Calu3 (cell line): Measurements from ENCODE around the gene PDE7B. TPM values are rescaled to one million over a fixed set of nuclear protein-coding genes. Genes with fewer than 3 reads are reported as not detected.

Experiments
- BruUV-seq: library from RNA; stranded (reverse); fragments of 400-500 nt; replicated peaks from 2 replicates; lab custom pipeline; 2021; lab: Mats Ljungman, UMichigan
- CTCF ChIA-PET: fragments of 300-600 bp; sonication (Branson Sonifier 250); formaldehyde crosslinking; loops from one replicate; lab custom pipeline; 2022; ENCODE audit warnings: antibody characterized with exemption; lab: Charles Lee
- DNase-seq: peaks from one replicate; pipeline ENCODE4 v3.0.0; 2022
- H3K27ac Mint-ChIP-seq: one replicate; pipeline ENCODE4 v1.8.0; 2022; ENCODE audit warnings: mixed read lengths; ENCODE audit not compliant: unreplicated experiment
- H3K27me3 Mint-ChIP-seq: one replicate; pipeline ENCODE4 v1.8.0; 2022; ENCODE audit warnings: mixed read lengths; ENCODE audit not compliant: unreplicated experiment
- H3K36me3 Mint-ChIP-seq: one replicate; pipeline ENCODE4 v1.8.0; 2022; ENCODE audit warnings: mild to moderate bottlenecking, moderate library complexity, mixed read lengths; ENCODE audit not compliant: insufficient read depth, unreplicated experiment
- H3K4me1 Mint-ChIP-seq: one replicate; pipeline ENCODE4 v1.8.0; 2022; ENCODE audit warnings: mild to moderate bottlenecking, low read depth, mixed read lengths; ENCODE audit not compliant: unreplicated experiment
- H3K4me3 Mint-ChIP-seq: one replicate; pipeline ENCODE4 v1.8.0; 2022; ENCODE audit warnings: mild to moderate bottlenecking, low read depth, moderate library complexity, mixed read lengths; ENCODE audit not compliant: unreplicated experiment
- H3K9me3 Mint-ChIP-seq: one replicate; pipeline ENCODE4 v1.8.0; 2022; ENCODE audit warnings: low read depth, mixed read lengths; ENCODE audit not compliant: unreplicated experiment
- intact Hi-C: fragments of 100-400 bp; cut with micrococcal nuclease; formaldehyde crosslinking; loops from one replicate; pipeline ENCODE4 v1.10.0; 2022; ENCODE audit not compliant: unreplicated experiment
- total RNA-seq: library from RNA; stranded (reverse); gene quantifications from 2 replicates; pipeline ENCODE4 v1.2.3, GENCODE V29; 2022
- TF ChIP-seq, protein P1 (sequence below): fragments of 200-600 bp; IDR thresholded peaks from one replicate; pipeline ENCODE4 v1.8.0; 2022; ENCODE audit warnings: antibody characterized with exemption; ENCODE audit not compliant: unreplicated experiment

PDE7B gene
- total RNA-seq, 1 experiment from 2014 or later: 0.09 TPM

DNA sequence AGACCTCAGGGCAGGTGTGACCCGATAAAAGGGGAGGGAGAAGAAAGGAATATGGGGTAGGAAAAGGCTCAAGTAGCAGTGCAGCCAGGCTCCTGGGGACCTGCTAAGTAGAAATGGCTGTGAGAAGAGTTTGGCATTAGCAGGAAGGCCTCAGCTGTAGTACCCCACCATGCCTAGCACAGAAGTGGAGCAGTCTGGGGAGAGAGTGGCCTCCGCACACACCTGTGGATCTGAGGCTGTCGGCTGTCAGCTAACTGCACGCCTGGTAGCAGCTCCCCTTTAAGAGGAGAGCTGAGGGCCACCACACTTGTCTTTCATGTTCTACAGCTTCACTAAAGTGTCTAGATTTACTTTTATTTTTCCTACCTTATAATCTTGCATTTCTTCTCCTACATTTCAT, 24.6 kb downstream of the PDE7B start:
- BruUV-seq: no TSS peak
- H3K36me3 Mint-ChIP-seq: no peaks in the 10 kb centered on the region
- no peak overlapping the region for H3K27ac Mint-ChIP-seq
- H3K4me3 Mint-ChIP-seq: no peak overlapping the region
- TF ChIP-seq, protein P1, sequence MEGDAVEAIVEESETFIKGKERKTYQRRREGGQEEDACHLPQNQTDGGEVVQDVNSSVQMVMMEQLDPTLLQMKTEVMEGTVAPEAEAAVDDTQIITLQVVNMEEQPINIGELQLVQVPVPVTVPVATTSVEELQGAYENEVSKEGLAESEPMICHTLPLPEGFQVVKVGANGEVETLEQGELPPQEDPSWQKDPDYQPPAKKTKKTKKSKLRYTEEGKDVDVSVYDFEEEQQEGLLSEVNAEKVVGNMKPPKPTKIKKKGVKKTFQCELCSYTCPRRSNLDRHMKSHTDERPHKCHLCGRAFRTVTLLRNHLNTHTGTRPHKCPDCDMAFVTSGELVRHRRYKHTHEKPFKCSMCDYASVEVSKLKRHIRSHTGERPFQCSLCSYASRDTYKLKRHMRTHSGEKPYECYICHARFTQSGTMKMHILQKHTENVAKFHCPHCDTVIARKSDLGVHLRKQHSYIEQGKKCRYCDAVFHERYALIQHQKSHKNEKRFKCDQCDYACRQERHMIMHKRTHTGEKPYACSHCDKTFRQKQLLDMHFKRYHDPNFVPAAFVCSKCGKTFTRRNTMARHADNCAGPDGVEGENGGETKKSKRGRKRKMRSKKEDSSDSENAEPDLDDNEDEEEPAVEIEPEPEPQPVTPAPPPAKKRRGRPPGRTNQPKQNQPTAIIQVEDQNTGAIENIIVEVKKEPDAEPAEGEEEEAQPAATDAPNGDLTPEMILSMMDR: no peak
- no peaks in the 10 kb centered on the region for H3K9me3 Mint-ChIP-seq
- intact Hi-C loops: no loop called here
- H3K4me1 Mint-ChIP-seq: peaks cover 8% of the 10 kb centered on the region
- no peaks in the 10 kb centered on the region for H3K27me3 Mint-ChIP-seq
- CTCF ChIA-PET: no interaction called here
- DNase-seq: no peak

DNA sequence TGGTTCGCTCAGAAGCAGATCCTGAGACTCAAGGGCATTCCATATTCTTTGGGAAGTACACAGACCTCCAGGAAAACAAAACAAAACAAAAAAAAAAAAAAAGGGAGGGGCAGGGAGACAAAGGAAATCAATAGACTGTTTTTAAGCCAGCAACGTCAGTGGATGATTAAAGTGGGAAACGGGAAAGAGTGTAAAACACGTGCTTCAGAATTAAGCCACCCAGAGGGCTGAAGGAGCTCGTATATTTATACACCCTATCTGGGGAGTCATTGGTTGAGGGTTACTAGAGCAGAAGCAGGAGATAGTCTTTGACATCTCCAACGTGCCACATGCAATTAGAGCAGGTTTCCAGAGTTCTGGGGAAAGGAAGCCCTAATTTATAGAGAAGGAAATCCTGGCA, 26.2 kb downstream of the PDE7B start:
- no TSS peak for BruUV-seq
- CTCF ChIA-PET: no interaction called here
- intact Hi-C loops: no loop called here
- Mint-ChIP-seq H3K27ac (no peak overlapping the region), H3K36me3 (no peaks in the 10 kb centered on the region), H3K9me3 (no peaks in the 10 kb centered on the region), H3K4me3 (no peak overlapping the region), H3K27me3 (no peaks in the 10 kb centered on the region), H3K4me1 (peaks cover 8% of the 10 kb centered on the region)
- TF ChIP-seq, protein P1: no peak
- no peak for DNase-seq

DNA sequence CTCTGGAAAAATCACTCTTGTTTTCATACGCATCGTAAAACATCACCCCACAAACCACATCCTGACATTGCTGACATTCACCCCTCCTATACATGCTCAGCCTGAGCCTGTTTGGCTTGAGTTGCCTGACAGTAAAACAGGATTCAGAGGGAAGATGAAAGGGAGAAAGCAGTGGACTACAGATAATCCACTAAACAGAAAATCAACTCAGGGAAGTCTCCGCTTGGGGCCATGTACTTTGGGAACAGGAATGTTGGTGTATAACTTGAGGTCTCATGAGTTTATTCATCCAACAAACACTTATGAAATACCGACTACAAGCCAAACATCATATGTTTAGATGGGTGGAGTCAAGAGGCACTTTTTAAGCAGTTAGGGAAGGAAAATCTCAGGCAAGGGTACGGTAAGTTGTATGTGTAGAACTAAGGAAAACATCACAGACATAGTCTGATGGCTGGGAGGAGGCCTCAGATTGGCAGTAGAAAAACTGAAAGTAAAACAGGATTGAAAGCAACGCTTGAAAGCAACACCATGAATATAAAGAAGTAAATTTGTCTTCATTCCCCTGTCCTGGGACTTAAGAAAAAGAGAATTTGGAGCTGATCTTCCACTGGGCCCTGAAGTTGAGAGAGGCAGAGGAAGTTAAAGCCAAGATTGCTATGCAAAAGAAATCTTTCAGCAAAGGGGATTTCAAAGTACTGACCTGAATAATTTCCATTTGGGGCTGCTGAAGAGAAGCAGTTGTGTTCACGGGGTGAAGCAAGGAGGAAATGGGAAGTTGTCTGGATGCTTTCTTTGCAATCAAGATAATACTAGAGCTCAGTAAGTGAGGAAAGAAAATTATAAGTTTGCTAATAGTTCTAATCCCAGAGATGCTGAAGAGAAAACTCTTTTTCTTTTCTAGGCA, 28.8 kb downstream of the PDE7B start:
- CTCF ChIA-PET: no interaction called here
- H3K4me3 Mint-ChIP-seq: no peak overlapping the region

DNA sequence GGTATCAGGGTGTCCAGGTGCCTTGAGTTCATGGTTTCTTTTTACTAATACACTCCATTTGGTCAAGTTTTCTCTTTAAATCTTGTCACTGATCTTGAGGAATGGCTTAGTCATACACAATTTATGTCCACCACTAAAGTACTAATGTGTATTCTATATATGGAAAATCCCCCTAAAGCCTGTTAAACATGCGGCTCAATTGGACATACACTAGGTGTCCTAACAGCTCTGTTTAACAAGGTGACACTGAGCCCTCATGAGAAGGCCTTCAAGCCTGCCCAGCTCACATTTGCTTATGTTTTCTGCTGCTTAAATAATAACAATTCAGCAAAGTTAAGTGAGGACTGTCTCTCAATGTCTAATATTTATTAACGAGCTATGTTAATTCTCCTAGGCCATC, 31.5 kb downstream of the PDE7B start:
- Mint-ChIP-seq H3K4me1 (peaks cover 8% of the 10 kb centered on the region), H3K27me3 (no peaks in the 10 kb centered on the region), H3K27ac (no peak overlapping the region), H3K9me3 (no peaks in the 10 kb centered on the region), H3K36me3 (no peaks in the 10 kb centered on the region), H3K4me3 (no peak overlapping the region)
- intact Hi-C loops: no loop called here
- no peak for DNase-seq
- no TSS peak for BruUV-seq
- TF ChIP-seq, protein P1: no peak
- CTCF ChIA-PET: no interaction called here

More for the DNA sequence above, 28.8 kb downstream of the PDE7B start:
- intact Hi-C loops: no loop called here
- DNase-seq: no peak
- H3K27ac Mint-ChIP-seq: no peak overlapping the region
- TF ChIP-seq, protein P1: no peak
- no peaks in the 10 kb centered on the region for H3K27me3 Mint-ChIP-seq
- no peaks in the 10 kb centered on the region for H3K9me3 Mint-ChIP-seq
- no TSS peak for BruUV-seq
- H3K36me3 Mint-ChIP-seq: no peaks in the 10 kb centered on the region
- peaks cover 8% of the 10 kb centered on the region for H3K4me1 Mint-ChIP-seq
